HG03354 (cell line): ENCODE results near the gene AFG1L.
A peak's percentile ranks its signal among the peaks of the same experiment; 100 is the strongest.
"Not testable (repeated sequence)": the region's sequence is repeated elsewhere in the genome, so short reads cannot be mapped to it uniquely, and the experiment has no call there.

ENCODE experiments used
- ATAC-seq: cut with Tn5 transposase; IDR thresholded peaks from one replicate; pipeline ENCODE4 v1.9.1; 2021; ENCODE audit warnings: mild to moderate bottlenecking; ENCODE audit not compliant: unreplicated experiment, poor library complexity, severe bottlenecking

Gene AFG1L

GRCh38 chr6:108543175-108543940 lies 248.5 kb downstream of the AFG1L start:
- ATAC-seq = no peak

- ATAC-seq = no peak
These were observed 249.8 kb downstream of the AFG1L start for GRCh38 chr6:108544606-108545005.

- no peak for ATAC-seq
These were observed 251.5 kb downstream of the AFG1L start for GRCh38 chr6:108546079-108547049.

- no peak for ATAC-seq
These were observed 254.4 kb downstream of the AFG1L start for GRCh38 chr6:108549241-108549640.

GRCh38 chr6:108549741-108550140 lies 254.9 kb downstream of the AFG1L start:
- no peak for ATAC-seq

GRCh38 chr6:108550256-108550655 lies 255.4 kb downstream of the AFG1L start:
- ATAC-seq = no peak

GRCh38 chr6:108555399-108556052 lies 260.7 kb downstream of the AFG1L start:
- no peak for ATAC-seq

GRCh38 chr6:108556250-108556649 lies 261.4 kb downstream of the AFG1L start:
- no peak for ATAC-seq

GRCh38 chr6:108556866-108557493 lies 262.1 kb downstream of the AFG1L start:
- no peak for ATAC-seq

- peak; percentile 28 for ATAC-seq
These were observed 262.9 kb downstream of the AFG1L start for GRCh38 chr6:108557494-108558371.

GRCh38 chr6:108558372-108559096 lies 263.7 kb downstream of the AFG1L start:
- peak; percentile 72 for ATAC-seq

GRCh38 chr6:108559097-108559883 lies 264.4 kb downstream of the AFG1L start:
- peak; percentile 49 for ATAC-seq

GRCh38 chr6:108559884-108560462 lies 265.1 kb downstream of the AFG1L start:
- ATAC-seq = no peak

GRCh38 chr6:108560463-108561308 lies 265.8 kb downstream of the AFG1L start, which contains the start of gene FOXO3:
Gene FOXO3, plus strand, starts transcription at chr6:108560917. Its CDS starts 292 bp downstream, at chr6:108561209.
- ATAC-seq = no peak

- not testable (repeated sequence) for ATAC-seq
These were observed 266.4 kb downstream of the AFG1L start for GRCh38 chr6:108561309-108561647.
